NCI-H460 (cell line): ENCODE results near the gene GAST. TPM values are rescaled to one million over a fixed set of nuclear protein-coding genes. Genes with fewer than 3 reads are reported as not detected.

ENCODE experiments used
- DNase-seq: peaks from one replicate; pipeline ENCODE4 v3.0.0-alpha.2; 2016; ENCODE audit warnings: low read depth; ENCODE audit errors: extremely low read depth
- total RNA-seq: library from RNA; depleted of rRNA; stranded (reverse); fragments of >200 nt; shearing (Covaris generic); gene quantifications from 2 replicates; pipeline ENCODE4 v1.2.3, GENCODE V29; 2014

GAST gene
- total RNA-seq, 1 experiment from 2014 or later: not detected

DNA sequence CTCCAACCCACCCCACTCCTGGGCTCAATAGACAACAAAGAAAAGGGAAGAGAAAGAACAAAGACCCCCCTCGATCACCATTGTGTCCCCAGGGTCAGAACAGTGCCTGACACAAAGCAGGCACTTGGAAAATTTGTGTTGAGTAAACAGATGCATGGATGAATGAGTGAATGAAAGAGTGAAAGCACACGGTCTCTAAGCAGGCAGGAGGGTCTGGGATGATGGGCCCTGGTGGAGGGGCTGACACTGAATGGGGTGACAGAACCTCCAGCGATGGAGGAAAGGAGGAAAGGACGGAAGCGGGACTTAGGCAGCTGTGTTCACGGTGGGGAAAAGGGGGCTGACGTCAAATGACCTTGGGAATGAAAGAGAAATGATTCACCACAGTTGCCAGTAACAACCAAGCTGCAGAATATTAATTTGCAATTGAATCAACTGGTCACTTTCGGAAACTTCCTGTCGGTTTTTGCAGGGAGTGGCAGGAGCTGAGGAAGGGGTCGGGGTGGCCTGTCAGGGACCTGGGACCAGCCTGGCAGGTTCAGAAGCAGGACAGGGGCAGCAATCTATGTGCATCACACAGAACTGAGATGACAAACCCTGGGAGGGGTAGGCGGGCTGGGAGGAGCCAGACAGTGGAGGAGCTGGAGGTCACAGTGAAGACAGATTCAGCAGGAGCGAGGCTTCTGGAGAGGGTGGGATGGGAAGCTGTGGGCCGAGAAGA, 6.7 kb upstream of the GAST start:
- DNase-seq: no peak

DNA sequence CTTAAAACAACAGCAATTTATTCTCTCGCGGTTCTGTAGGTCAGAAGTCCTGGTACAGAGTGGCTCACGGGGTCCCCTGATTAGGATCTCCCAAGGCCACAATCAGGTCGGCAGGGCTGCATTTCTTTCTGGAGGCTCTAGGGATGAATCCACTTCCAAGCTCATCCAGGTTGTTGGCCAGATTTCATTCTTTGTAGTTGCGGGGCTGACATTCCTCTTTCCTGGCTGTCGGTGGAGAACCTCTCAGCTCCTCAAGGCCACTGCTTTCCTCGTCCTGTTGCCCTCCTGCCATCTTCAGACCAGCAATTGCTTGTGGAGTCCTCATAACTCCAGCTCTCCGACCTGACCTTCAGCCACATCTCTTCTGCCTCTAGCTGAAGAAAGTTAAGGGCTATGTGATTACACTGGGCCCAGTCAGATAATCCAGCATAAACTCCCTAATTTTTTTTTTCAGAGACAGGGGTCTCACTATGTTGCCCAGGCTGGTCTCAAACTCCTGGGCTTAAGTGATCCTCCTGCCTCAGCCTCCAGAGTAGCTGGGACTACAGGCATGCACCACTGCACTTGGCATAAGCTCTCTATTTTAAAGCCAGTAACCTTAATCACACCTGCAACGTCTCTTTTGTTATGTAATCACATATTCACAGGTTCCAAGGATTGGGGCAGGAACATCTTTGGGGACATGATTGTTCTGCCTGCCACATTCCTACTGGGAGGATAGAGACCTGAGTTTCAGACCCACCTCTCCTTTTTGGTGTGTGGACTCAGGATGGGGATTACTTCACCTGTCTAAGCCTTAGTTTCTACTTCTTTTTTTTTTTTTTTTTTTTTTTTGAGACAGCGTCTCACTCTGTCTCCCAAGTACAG, 4.1 kb upstream of the GAST start:
- no peak for DNase-seq

DNA sequence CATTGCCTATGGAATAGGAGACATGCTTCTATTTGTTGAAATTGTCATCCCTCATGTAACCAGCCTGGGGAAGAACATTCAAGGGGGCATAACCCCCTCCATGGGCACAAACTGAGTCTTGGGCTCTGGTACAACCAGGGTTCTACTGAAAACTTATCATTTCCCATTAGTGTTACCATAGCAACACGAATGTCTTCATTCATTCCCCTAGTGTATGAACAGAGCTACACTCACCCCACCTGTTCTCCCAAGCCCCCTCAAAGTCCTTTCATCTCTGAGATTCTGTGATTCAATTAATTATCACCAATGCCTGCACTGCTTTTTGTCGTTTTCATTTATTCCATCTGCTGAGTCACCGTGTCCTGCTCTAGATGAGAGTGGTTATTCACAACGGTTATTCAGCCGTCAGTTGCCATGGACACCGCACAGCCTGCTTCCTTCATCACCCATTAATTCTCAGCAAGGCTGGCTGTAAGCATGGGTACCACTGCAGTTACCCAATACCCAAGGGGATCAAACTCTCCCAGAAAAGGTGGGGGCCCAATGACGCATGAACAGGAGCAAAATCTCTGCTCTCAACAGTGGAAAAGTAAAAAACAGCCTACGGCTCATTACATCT, 1.6 kb upstream of the GAST start:
- DNase-seq: no peak

DNA sequence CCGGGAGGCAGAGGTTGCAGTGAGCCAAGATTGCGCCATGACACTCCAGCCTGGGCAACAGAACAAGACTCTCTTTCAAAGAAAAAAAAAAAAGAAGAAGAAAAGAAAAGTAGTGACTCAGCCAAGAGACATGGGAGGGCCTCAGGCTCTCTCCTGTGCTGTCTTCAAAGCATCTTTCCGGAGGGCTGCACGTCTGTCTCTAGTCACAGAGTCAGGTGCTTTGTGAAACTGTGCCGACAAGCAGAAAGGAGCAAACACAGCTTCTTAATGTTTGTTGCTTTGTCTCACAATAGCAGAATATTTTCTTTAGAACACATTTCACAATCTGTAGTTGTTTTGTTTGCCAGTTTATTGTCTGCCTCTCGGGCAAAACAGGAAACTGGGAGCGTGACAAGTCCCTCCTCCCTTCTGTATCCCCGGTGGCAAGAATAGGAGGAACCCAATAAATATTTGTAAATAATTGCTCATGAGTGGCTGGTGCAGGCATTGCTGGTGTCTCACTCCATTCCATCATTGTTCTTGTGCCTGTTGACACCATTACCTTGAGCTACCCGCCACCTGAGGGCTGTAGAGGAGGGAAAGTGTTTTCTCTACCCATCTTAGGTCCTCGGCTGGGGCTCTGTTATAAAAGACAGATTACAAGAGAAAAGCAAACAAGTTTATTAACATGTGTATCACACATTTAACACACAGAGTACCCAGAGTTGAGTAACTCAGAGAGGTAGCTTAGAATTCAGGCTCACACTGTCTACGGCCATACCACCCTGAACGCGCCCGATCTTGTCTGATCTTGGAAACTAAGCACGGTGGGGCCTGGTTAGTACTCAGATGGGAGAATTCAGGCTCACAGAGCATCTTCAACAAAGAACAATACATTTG, 5.5 kb downstream of the GAST start:
- DNase-seq: no peak

DNA sequence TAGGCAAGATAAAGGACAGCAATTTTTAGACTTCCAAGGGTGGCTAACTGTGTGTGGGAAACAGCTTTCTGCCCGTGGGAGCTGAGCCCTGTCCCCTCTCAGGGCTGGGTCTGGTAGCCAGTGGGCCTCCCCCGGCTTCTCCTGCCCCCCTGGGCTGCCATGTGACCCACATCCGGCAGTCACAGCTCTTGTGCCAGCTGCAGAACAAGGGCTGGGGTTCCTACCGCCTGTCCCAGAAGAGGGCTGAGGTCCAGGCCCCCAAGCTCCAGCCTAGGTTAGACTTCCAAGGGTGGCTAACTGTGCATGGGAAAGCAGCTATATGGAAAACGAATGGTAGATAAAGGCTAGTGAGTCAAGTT, 6.1 kb downstream of the GAST start:
- no peak for DNase-seq

DNA sequence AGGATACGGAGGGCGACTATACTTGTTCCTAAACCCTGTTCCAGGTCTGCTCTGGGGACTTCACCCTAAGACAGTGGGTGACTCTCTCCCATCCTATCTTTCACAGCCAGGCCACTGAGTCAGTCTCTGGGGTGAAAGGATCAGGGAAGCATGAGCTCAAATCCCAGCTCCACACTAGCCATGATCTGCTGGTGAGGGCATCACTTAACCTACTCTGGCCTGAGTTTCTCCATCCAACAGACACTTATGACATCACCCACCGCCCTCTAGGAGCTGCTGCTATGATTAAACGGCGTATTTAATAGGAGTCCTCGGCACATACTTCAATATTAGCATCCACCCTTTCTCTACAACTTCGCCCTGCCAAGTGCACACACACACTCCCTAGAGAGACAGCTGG, 10.1 kb downstream of the GAST start:
- DNase-seq: no peak

DNA sequence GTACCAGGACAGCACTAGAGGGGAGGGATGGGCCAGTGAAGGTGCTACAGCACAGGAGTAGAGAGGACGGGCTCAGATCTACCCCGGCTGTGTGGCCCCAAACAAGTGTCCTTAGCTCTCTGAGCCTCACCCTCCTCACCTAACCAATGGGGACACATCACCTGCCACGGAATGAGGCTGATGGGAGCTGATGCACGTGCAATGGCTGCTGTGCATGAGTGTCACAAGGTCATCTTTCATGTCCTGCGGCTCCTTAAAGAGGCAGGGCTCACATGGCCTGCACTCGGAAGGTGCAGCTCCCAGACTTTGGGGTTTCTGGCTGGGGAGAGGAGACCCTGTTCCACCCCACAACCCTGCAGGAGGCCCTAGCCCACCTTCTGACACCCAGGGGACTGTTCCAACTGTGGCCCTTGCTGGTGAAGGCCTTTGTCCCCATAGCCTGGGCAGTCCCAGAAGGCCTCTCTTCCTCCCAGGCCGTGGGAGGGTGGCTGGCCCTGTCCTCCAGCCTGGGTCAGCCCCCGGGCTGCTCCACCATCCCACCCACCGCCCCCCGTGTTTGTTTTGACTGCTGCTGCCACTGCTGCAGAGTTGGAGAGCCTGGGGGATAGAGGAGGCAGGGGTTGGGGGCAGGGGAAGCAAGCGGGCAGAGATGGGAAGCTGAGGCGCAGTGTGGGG, 11.8 kb downstream of the GAST start:
- no peak for DNase-seq

DNA sequence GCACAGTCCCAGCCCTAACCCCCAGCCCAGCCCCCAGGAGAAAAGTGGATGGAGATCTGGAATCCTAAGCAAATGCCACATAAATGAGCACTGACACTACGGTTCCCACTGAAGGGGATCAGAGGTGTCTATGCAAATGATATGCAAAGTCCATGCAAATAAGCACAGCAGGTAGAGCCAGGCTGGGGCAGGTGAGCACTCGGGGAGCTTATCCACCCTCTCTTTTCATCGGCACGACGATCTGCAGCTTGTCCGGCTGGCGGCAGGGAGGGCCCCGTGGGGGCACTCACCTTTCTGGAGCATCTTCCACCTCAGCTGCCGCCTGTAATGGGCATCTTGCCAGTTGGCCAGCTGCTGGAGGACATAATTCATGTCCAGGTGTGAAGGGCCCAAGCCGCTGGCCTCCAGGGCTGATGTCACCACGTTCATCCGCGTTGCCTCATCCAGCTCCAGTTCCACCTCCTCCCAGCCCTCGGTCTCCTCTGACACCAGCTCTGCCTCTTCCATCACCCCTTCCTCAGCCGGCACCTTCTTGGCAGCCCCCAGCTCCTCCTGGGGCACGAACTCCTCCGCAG, 12.4 kb downstream of the GAST start:
- DNase-seq: no peak

DNA sequence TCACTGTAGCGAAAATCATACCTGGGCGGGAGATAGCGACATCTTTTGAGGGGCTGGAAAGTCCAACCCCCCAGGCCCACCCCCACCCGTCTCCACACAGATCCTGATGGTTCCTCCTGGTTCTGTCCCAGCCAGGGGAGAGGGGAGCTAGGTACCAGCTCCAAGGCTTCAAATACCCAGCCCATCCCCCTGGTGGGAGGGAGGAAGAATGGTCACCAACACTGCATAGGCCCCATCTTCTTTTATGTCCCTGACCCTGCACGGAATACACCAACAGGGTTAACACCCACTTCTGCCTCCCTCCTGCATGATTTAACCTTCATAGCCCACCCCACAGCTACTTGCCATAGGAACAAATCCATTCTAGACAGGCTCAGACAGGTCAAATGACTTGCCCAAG, 13.0 kb downstream of the GAST start:
- no peak for DNase-seq

DNA sequence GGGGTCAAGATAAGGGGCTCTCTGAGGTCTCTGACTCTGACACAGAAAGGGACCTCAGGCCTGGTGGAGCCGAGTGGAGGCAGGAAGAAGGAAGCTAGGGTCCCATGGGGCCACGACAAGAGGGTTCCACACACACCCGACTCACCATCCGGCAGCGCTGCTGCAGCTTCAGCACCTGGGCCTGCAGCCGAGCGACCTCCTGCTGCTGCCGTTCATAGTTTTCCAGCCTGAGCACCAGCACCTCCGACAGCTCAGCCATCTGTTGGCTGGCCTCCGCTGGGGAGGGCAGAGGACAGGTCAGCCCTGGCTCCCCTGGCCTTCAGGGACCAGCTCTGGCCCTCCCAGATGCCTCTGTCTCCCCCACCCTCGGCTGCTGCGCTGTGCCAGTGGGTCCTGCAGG, 15.9 kb downstream of the GAST start:
- DNase-seq: no peak

DNA sequence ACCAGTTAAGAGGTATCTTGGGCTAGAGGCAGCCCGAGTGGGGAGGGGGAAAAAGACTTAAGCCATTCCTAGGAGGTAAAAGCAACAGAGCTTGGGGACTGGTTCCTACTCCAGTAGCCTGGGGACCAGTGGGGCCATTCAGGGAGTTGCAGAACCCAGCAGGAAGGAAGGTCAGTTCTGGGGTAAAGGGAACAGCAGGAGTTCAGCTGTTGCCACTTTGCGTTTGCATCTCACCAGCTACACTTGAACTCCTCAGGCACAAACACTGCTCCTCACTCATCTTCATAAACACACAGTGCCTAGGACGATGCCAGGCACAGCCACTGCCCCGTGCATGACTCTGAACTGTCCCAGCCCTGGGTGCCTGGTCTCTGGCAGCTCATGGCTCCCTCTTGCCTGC, 18.3 kb downstream of the GAST start:
- DNase-seq: no peak

DNA sequence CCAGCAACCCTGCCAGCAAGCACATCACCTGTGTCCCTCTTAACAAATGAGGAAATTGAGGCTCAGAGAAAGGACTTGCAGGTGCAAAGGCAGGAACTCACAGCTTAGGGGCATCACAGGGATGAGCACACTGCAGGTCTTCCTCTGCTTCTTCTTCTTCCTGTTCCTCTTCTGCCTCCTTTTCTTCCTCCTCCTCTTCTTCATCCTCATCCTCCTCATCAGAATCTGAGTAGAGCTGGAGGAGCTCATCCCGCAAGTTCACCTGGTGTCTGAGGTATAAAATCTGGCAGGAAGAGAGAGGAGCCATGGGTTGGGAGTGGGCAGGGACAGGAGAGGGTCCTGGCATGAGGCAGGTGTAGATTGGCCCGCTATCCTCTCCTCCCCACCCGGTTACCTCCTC, 19.7 kb downstream of the GAST start:
- no peak for DNase-seq

DNA sequence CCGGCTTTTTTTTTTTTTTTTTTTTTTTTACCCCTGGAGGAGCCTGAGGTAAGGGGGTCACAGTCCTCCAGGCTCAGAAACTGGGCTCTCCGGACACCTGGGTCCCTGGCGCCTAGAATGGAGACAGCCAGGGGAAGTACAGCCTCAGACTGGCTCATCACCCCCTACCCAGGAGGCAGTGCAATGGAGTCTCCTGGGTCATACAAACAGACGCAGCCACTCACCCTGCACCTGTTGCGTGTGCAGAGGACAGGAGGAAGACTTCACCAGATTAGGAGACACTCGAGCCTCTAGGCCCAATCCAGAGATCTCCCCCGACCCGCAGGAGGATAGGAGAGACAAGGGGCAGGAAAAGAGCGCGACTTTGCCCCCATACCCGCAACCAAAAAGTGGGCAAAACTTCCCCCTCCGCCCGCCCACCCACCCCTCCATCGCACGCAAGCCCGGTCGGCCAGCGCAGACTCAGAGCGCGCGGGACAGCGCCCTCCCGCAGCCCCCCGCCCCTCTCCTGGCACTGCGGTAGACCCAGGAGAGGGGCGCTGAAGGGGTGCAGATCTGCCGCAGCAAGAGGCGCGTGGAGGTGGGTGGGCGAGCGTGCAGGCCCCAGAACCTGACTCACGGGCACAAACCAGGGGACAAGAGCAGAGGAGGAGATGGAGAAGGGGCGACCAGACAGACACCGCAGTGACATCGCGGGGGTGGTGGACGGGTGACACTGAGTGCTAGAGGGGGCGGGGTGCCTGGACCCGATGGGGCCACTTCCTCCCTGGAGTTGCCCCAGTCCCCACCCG, 21.4 kb downstream of the GAST start:
- no peak for DNase-seq

DNA sequence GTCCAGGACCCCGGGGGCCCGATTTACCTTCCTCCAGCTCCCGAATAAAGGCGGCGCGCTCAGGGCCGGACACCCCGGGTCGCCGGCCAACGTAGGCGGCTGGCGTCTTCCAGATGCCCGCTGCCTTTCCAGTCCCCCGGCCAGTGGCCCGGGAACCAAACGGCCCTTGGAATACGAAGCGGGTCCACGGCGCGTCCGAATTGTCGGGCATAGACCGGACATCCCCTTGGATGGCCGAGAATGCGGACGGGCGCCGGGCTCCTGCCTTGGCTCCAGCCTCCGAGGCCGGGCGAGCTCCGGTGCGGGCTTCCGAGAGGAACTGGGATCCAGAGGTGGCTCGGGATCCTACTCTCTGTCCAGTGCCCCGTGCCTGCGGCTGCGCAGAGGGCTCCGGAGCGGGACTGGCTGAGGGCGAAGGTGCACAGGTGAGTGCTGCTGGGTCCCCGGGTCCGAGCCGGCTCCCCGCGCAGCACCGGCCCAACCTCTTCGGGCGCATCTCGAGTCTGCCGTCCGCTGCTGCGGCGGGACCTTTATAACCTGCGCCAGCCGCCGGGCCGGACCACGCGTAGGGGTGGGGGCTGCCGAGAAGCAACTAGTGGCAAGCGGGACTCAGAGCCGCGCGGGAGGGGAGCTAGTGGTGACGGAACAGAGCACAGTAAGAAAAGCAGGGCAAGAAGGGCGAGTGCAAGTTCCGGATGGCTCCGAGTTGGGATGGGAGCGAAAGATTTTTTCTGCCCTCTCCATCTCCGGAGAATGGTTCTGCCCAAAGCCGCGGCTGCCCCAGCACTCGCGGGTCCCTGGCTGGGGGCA, 22.2 kb downstream of the GAST start, which contains the start of gene HAP1:
HAP1 (minus strand) TSS at position 505 of the 810 bp plus-strand sequence; CDS start at position 496, 9 bp downstream.
- peak; percentile 41 for DNase-seq

DNA sequence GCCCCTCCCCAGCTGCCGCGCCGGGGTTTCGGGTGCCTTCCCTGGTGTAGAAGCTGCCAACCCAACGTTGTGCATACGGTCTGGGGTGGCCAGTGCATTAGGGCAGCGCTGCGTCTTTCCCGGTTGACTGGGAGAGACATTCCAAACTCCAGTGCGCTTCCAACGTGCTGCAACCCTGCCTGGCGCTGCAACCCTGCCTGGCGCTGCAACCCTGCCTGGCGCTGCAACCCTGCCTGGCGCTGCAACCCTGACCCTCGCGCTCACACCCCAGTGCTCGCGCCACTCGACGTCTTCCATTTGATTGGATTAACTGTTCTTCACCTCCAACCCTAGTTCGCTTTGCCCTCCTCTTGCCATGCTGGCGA, 22.8 kb downstream of the GAST start:
- DNase-seq: no peak

DNA sequence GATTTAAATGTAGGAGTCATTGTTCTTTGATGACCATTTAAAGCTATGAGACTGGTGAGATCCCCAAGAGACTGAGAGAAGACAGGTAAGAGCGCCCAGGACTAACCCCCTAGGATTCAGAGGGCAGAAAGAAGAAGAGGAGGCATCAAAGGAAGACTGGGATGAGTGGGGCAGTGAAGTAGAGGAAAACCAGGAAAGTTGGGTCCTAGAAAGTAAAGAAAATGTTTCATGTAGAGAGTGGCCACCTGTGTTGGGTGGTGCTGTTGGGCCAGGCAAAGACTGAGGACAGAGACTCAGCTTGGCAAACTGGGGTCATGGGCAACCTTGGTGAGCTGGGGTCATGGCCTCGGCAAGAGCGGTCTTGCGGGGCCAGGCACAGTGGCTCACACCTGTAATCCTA, 23.6 kb downstream of the GAST start:
- no peak for DNase-seq

DNA sequence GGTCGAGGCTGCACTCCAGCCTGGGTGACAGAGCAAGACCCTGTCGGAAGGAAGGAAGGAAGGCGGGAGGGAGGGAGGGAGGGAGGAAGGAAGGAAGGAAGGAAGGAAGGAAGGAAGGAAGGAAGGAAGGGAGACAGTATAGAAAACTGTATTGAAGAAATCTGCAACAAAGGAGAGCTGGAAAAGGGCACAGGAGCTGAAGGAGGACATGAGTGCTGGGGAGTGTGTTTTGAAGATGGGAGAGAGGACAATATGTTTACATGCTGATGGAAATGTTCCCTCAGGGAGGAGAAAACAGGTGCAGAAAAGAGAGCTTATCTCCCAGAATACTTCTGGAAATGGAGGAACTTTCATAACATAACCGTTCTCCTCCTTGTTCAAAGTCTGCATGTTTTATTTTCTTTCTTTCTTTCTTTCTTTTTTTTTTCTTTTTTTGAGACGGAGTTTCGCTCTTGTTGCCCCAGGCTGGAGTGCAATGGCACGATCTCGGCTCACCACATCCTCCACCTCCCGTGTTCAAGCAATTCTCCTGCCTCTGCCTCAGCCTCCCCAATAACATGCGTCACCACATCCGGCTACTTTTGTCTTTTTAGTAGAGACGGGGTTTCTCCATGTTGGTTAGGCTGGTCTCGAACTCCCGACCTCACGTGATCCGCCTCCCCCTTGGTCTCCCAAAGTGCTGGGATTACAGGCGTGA, 25.0 kb downstream of the GAST start:
- no peak for DNase-seq

DNA sequence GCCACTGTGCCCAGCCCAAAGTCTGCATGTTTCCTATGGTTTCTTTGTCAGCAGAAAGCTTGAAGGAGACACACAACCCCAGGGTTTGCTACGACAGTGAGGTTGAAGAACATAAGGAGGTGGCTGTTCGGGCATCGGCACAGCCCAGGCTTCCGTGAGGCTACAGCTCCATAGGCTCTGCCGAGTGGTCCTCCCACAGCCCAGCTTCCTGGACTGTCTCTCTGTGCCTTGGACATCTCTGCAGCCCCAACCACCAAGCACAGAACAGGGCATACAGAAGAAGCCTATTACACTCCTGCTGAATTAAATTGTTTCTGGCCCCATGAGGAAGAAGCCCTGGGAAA, 25.5 kb downstream of the GAST start:
- DNase-seq: no peak
